Liver (tissue), 9 donors: ENCODE measurements around the gene FAM25A. TPM values are rescaled to one million over a fixed set of nuclear protein-coding genes. Genes with fewer than 3 reads are reported as not detected.

ENCODE experiments used
- DNase-seq: peaks from one replicate; pipeline ENCODE4 v3.0.0-alpha.2; 2017; ENCODE audit warnings: low spot score
- H3K27ac ChIP-seq, 2 donors: one replicate each; pipeline ENCODE4 v1.7.0; 2013; ENCODE audit warnings: inconsistent platforms in 2 of 2, low read length in 2 of 2, control low read depth in 1 of 2, low read depth in 1 of 2, mild to moderate bottlenecking in 1 of 2
- H3K27me3 ChIP-seq, 4 donors: one replicate each; pipeline versions ENCODE4 v1.6.1 to v1.7.0; 2013; ENCODE audit warnings: low read length in 3 of 4, inconsistent platforms in 1 of 4, mild to moderate bottlenecking in 1 of 4, moderate library complexity in 1 of 4; ENCODE audit not compliant: control insufficient read depth in 4 of 4, insufficient read depth in 4 of 4
- H3K36me3 ChIP-seq, 4 donors: one replicate each; pipeline versions ENCODE4 v1.6.1 to v1.7.0; 2013; ENCODE audit warnings: low read length in 3 of 4, mild to moderate bottlenecking in 3 of 4, low read depth in 1 of 4, moderate library complexity in 1 of 4; ENCODE audit not compliant: control insufficient read depth in 4 of 4, insufficient read depth in 3 of 4
- H3K4me1 ChIP-seq, 4 donors: one replicate each; pipeline versions ENCODE4 v1.6.1 to v1.7.0; 2013; ENCODE audit warnings: low read length in 3 of 4, mild to moderate bottlenecking in 3 of 4, moderate library complexity in 1 of 4; ENCODE audit not compliant: control insufficient read depth in 4 of 4, insufficient read depth in 4 of 4
- H3K4me3 ChIP-seq, 3 donors: one replicate each; pipeline versions ENCODE4 v1.6.1 to v1.7.0; 2013; ENCODE audit warnings: low read length in 3 of 3, control low read depth in 1 of 3, low read depth in 1 of 3, mild to moderate bottlenecking in 1 of 3
- H3K9ac ChIP-seq, 2 donors: one replicate each; pipeline ENCODE4 v1.7.0; 2013; ENCODE audit warnings: low read length in 2 of 2, mild to moderate bottlenecking in 2 of 2, moderate library complexity in 2 of 2, control low read depth in 1 of 2, low read depth in 1 of 2
- H3K9me3 ChIP-seq, 4 donors: one replicate each; pipeline versions ENCODE4 v1.6.1 to v1.7.0; 2013; ENCODE audit warnings: low read length in 3 of 4; ENCODE audit not compliant: control insufficient read depth in 4 of 4
- FOXA1 ChIP-seq: IDR thresholded peaks from 2 replicates; pipeline ENCODE4 v1.6.1; 2016; ENCODE audit warnings: antibody characterized with exemption
- FOXA2 ChIP-seq: IDR thresholded peaks from 2 replicates; pipeline ENCODE4 v1.6.1; 2016; ENCODE audit warnings: antibody characterized with exemption
- GABPA ChIP-seq, 2 donors: IDR thresholded peaks in 1 of 2; conservative IDR thresholded peaks in 1 of 2; 2 replicates each; pipeline ENCODE4 v1.6.1; 2016; ENCODE audit warnings: antibody characterized with exemption in 2 of 2, mild to moderate bottlenecking in 1 of 2, moderate library complexity in 1 of 2
- HNF4A ChIP-seq, 2 donors: conservative IDR thresholded peaks; 2 replicates each; pipeline ENCODE4 v1.6.1; 2016; ENCODE audit warnings: antibody characterized with exemption in 2 of 2, mild to moderate bottlenecking in 2 of 2
- HNF4G ChIP-seq: IDR thresholded peaks from 2 replicates; pipeline ENCODE4 v1.6.1; 2016; ENCODE audit warnings: antibody characterized with exemption
- JUND ChIP-seq, 2 donors: IDR thresholded peaks; 2 replicates each; pipeline ENCODE4 v1.6.1; 2016; ENCODE audit warnings: antibody characterized with exemption in 2 of 2
- NR2F2 ChIP-seq: IDR thresholded peaks from 2 replicates; pipeline ENCODE4 v1.6.1; 2016; ENCODE audit warnings: antibody characterized with exemption
- RAD21 ChIP-seq, 2 donors: IDR thresholded peaks; 2 replicates each; pipeline ENCODE4 v1.6.1; 2016; ENCODE audit warnings: antibody characterized with exemption in 2 of 2, mild to moderate bottlenecking in 2 of 2
- REST ChIP-seq: IDR thresholded peaks from 2 replicates; pipeline ENCODE4 v1.6.1; 2016; ENCODE audit warnings: antibody characterized with exemption, mild to moderate bottlenecking
- SP1 ChIP-seq: IDR thresholded peaks from 2 replicates; pipeline ENCODE4 v1.6.1; 2018; ENCODE audit warnings: antibody characterized with exemption, mild to moderate bottlenecking
- YY1 ChIP-seq: IDR thresholded peaks from 2 replicates; pipeline ENCODE4 v1.6.1; 2016; ENCODE audit warnings: antibody characterized with exemption, mild to moderate bottlenecking
- WGBS: extraction: QIAGEN DNeasy Blood & Tissue Kit; methylation state at CpG from one replicate; pipeline ENCODE4 v1.1.7; 2013; 5-methylcytosine and 5-hydroxymethylcytosine counted together
- polyA plus RNA-seq, 2 donors: library from polyadenylated mRNA; stranded (reverse) in 1 of 2; unstranded in 1 of 2; fragments of 200-250 nt in 1 of 2; fragments of >200 nt in 1 of 2; fragmentation: Nextera tagmentation in 1 of 2; extraction: Ambion mirVana in 1 of 2; gene quantifications; one replicate each; pipeline versions ENCODE4 v1.2.1 to v1.2.3, GENCODE V29; 2013 to 2015
- total RNA-seq, 2 donors: library from RNA; depleted of rRNA; stranded (reverse); fragments of >200 nt; gene quantifications; one replicate each; pipeline ENCODE4 v1.2.3, GENCODE V29; 2014
- TF ChIP-seq, protein P1 (sequence below): fragments of 150-350 bp; IDR thresholded peaks from 2 replicates; pipeline ENCODE4 v1.5.1; 2017; ENCODE audit warnings: improper control_type of control experiment, low read depth, low read length; ENCODE audit not compliant: missing input control
- TF ChIP-seq, protein P2 (sequence below): IDR thresholded peaks from 2 replicates; pipeline ENCODE4 v1.6.1; 2016; ENCODE audit warnings: antibody characterized with exemption
- donor health status: healthy.
- donor health status: healthy.
- donor health status: healthy.
- donor health status: healthy.
- donor health status: healthy.

FAM25A gene
- total and polyA plus RNA-seq, 4 donors: not detected

DNA sequence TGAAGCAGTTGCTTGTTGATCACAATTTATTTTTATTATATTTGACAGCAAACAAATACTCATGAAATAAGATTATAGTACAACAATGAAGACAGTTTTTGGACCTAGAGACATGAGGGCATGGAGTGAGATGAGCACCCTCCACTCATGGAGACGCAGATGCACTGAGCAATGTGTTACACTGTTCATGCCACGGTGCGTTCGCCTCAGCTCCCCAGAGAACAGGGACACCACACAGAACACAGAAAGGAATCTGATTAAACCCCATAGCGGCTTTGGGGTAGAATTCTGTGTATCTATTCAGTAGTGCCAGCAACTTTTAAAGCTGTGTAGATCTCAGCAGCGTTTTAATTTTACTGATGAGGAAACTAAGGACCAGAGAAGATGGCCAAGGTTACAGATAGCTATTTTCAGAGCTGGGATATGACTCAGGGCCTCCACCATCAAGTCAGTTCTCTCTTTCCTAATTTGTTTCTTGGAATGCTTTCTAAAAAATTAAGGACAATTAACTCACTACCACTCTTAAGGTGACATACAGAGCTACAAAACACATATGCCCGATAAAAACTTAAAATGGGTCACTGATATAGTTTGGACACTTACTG is 33.6 kb downstream of the FAM25A start:
- Histone ChIP-seq H3K9me3 (no peaks in the 10 kb centered on the region), H3K4me3 (no peak overlapping the region), H3K36me3 (peaks cover 19 to 84% (median 68%) of the 10 kb centered on the region in 4 donors), H3K27ac (no peak overlapping the region), H3K4me1 (peaks cover 0 to 7% (median 2%) of the 10 kb centered on the region in 4 donors), H3K9ac (no peak overlapping the region), H3K27me3 (no peaks in the 10 kb centered on the region)
- no peak for DNase-seq
- WGBS: 95% methylated on average over 7 of the region's 7 CpGs
- TF ChIP-seq SP1: no peak
- TF ChIP-seq FOXA1: no peak
- no peak for TF ChIP-seq RAD21 (IDR thresholded peaks at IDR 0.05)
- no peak for TF ChIP-seq JUND (IDR thresholded peaks at IDR 0.05)
- no peak for TF ChIP-seq YY1
- TF ChIP-seq, protein P1, sequence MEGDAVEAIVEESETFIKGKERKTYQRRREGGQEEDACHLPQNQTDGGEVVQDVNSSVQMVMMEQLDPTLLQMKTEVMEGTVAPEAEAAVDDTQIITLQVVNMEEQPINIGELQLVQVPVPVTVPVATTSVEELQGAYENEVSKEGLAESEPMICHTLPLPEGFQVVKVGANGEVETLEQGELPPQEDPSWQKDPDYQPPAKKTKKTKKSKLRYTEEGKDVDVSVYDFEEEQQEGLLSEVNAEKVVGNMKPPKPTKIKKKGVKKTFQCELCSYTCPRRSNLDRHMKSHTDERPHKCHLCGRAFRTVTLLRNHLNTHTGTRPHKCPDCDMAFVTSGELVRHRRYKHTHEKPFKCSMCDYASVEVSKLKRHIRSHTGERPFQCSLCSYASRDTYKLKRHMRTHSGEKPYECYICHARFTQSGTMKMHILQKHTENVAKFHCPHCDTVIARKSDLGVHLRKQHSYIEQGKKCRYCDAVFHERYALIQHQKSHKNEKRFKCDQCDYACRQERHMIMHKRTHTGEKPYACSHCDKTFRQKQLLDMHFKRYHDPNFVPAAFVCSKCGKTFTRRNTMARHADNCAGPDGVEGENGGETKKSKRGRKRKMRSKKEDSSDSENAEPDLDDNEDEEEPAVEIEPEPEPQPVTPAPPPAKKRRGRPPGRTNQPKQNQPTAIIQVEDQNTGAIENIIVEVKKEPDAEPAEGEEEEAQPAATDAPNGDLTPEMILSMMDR: no peak
- no peak for TF ChIP-seq NR2F2
- TF ChIP-seq GABPA (IDR thresholded peaks at IDR 0.05 in 1 of 2, conservative IDR thresholded peaks at IDR 0.05 in 1 of 2): no peak
- TF ChIP-seq REST: no peak
- no peak for TF ChIP-seq HNF4A (conservative IDR thresholded peaks at IDR 0.05)
- TF ChIP-seq HNF4G: no peak
- TF ChIP-seq, protein P2, sequence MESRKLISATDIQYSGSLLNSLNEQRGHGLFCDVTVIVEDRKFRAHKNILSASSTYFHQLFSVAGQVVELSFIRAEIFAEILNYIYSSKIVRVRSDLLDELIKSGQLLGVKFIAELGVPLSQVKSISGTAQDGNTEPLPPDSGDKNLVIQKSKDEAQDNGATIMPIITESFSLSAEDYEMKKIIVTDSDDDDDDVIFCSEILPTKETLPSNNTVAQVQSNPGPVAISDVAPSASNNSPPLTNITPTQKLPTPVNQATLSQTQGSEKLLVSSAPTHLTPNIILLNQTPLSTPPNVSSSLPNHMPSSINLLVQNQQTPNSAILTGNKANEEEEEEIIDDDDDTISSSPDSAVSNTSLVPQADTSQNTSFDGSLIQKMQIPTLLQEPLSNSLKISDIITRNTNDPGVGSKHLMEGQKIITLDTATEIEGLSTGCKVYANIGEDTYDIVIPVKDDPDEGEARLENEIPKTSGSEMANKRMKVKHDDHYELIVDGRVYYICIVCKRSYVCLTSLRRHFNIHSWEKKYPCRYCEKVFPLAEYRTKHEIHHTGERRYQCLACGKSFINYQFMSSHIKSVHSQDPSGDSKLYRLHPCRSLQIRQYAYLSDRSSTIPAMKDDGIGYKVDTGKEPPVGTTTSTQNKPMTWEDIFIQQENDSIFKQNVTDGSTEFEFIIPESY: no peak
- no peak for TF ChIP-seq FOXA2

DNA sequence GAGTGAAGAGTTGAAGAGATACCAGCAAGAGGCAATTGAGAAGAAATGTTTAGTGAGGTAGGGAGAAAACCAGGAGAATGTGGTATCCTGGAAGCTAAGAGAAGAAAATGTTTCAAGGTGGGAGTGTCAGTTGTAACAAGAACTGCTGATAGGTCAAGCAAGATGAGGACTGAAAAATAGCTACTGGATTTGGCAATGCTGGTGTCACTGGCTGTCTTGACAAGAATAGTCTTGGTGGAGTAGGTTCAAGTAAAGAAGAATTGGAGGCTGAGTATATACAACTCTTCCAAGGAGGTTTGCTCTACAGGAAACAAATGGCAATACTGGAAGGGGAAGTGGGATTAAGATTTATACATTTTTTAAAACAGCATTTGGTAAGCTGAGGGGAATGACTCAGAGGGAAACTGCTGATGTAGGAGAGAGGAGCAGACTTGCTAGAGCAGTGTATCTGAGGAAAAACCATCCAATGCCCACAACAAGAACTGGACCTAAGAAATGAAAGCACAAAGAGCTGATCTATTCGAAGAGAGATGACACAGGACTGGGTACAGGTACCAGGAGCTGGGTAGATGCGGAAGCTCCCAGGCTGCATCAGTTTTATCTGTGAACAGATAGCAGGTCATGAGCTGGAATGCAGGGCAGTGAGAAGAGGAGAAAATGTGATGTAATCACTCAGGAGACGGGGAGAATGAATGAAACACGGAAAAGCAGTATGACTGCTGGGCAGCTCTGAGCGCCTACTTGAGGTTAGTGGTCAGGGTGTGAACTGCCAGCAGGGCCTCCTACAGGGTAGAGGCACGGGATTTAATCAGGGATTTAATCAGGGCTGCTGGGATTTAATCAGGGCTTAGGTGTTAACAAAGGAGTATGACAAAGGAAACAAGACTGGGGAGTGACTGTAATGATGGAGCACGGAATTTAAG is 34.5 kb downstream of the FAM25A start:
- Histone ChIP-seq H3K27ac (no peak overlapping the region), H3K36me3 (peaks cover 17 to 86% (median 70%) of the 10 kb centered on the region in 4 donors)
- WGBS: 77% methylated on average over 7 of the region's 7 CpGs

More for the DNA sequence above, 34.5 kb downstream of the FAM25A start:
- Histone ChIP-seq H3K4me3 (no peak overlapping the region), H3K9ac (no peak overlapping the region), H3K27me3 (no peaks in the 10 kb centered on the region), H3K9me3 (no peaks in the 10 kb centered on the region), H3K4me1 (peaks cover 0 to 7% (median 2%) of the 10 kb centered on the region in 4 donors)
- DNase-seq: no peak
- TF ChIP-seq, protein P2: no peak
- TF ChIP-seq JUND (IDR thresholded peaks at IDR 0.05): peak in 1 of 2 donors; percentile 18
